ENCODE results near the gene GRIN3B.
A peak's percentile ranks its signal among the peaks of the same experiment; 100 is the strongest.
"Not testable (repeated sequence)": the region's sequence is repeated elsewhere in the genome, so short reads cannot be mapped to it uniquely, and the experiment has no call there.

The GRIN3B gene, protein sequence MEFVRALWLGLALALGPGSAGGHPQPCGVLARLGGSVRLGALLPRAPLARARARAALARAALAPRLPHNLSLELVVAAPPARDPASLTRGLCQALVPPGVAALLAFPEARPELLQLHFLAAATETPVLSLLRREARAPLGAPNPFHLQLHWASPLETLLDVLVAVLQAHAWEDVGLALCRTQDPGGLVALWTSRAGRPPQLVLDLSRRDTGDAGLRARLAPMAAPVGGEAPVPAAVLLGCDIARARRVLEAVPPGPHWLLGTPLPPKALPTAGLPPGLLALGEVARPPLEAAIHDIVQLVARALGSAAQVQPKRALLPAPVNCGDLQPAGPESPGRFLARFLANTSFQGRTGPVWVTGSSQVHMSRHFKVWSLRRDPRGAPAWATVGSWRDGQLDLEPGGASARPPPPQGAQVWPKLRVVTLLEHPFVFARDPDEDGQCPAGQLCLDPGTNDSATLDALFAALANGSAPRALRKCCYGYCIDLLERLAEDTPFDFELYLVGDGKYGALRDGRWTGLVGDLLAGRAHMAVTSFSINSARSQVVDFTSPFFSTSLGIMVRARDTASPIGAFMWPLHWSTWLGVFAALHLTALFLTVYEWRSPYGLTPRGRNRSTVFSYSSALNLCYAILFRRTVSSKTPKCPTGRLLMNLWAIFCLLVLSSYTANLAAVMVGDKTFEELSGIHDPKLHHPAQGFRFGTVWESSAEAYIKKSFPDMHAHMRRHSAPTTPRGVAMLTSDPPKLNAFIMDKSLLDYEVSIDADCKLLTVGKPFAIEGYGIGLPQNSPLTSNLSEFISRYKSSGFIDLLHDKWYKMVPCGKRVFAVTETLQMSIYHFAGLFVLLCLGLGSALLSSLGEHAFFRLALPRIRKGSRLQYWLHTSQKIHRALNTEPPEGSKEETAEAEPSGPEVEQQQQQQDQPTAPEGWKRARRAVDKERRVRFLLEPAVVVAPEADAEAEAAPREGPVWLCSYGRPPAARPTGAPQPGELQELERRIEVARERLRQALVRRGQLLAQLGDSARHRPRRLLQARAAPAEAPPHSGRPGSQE

GRCh38 chr19:1000095-1000494, at the start of gene GRIN3B:
Gene GRIN3B (plus strand): TSS chr19:1000419. CDS start chr19:1000438, 19 bp downstream.
- no peak for DNase-seq (ENCODE audit: low spot score in 2 of 2)
- Mint-ChIP-seq H3K27ac (ENCODE audit: low read depth) (peak within 1 kb of the TSS; percentile 88), H3K4me1 (peaks cover 18% of the 10 kb centered on the region), H3K36me3 (ENCODE audit: insufficient read depth) (peaks cover 16% of the 10 kb centered on the region), H3K27me3 (peaks cover 34% of the 10 kb centered on the region), H3K4me3 (peak within 1 kb of the TSS; percentile 60), H3K9me3 (no peaks in the 10 kb centered on the region)
- ATAC-seq (replicated peaks; ENCODE audit: extremely low read depth, poor library complexity, severe bottlenecking): no peak

- DNase-seq (ENCODE audit: low spot score in 2 of 2) (no peak), ATAC-seq (replicated peaks; ENCODE audit: extremely low read depth, poor library complexity, severe bottlenecking) (no peak)
- no peaks in the 10 kb centered on the region for H3K27me3 Mint-ChIP-seq
- H3K4me3 Mint-ChIP-seq: peak overlapping the region; percentile 79
- H3K27ac Mint-ChIP-seq (ENCODE audit: low read depth): peak overlapping the region; percentile 69
- H3K36me3 Mint-ChIP-seq (ENCODE audit: insufficient read depth): peaks cover 2% of the 10 kb centered on the region
- no peaks in the 10 kb centered on the region for H3K9me3 Mint-ChIP-seq
- peaks cover 4% of the 10 kb centered on the region for H3K4me1 Mint-ChIP-seq
Measured at GRCh38 chr19:952049-952679, 48.1 kb upstream of the GRIN3B start.

DNA sequence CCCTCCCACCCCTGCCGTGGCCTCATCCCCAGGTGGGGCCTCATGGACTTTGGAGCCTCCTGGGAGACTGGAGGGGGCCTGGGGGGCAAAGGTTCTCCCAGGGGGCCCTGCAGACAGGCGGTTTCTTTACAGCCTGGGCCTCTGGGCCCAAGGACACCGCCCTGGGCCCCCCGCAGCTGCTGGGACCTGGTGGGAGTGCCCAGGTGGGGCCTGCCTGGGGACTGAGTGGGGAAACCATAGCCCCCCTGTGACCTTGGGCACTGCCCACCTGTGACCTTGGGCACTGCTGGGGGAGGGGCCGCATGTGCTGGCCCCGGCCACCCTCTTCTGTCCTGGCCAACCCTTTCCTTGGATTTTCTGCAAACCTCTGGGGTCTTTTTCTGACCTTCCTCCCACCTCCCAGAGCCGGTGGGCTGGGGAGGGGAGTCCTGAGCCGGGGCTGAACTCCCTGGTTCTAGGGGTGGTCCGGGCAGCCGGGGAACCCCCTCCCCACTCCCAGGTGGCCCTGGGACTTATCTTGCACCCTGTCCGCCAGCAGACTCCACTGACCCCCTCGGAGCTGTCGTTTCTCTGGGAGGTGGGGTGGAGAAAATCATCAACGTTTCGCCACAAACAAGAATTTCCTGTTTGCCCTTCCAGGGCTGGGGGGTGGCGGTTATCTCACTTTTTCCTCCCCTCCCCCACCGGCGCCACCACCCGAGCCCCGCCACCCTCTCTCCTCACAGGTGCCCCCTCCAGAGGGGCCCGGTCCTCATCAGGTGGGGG, 47.4 kb upstream of the GRIN3B start:
- H3K4me3 Mint-ChIP-seq: peak overlapping the region; percentile 79
- no peak for DNase-seq (ENCODE audit: low spot score in 2 of 2)
- no peaks in the 10 kb centered on the region for H3K9me3 Mint-ChIP-seq

GRCh38 chr19:953445-954271, 46.6 kb upstream of the GRIN3B start:
- Mint-ChIP-seq H3K4me3 (peak overlapping the region; percentile 79), H3K27me3 (no peaks in the 10 kb centered on the region), H3K36me3 (ENCODE audit: insufficient read depth) (peaks cover 2% of the 10 kb centered on the region), H3K4me1 (peaks cover 4% of the 10 kb centered on the region), H3K9me3 (no peaks in the 10 kb centered on the region), H3K27ac (ENCODE audit: low read depth) (peak overlapping the region; percentile 57)
- no peak for ATAC-seq (replicated peaks; ENCODE audit: extremely low read depth, poor library complexity, severe bottlenecking)
- DNase-seq (ENCODE audit: low spot score in 2 of 2): no peak

More for the DNA sequence above, 47.4 kb upstream of the GRIN3B start:
- H3K4me1 Mint-ChIP-seq: peaks cover 4% of the 10 kb centered on the region
- H3K36me3 Mint-ChIP-seq (ENCODE audit: insufficient read depth): peaks cover 2% of the 10 kb centered on the region
- ATAC-seq (replicated peaks; ENCODE audit: extremely low read depth, poor library complexity, severe bottlenecking): peak; percentile 19
- no peaks in the 10 kb centered on the region for H3K27me3 Mint-ChIP-seq
- H3K27ac Mint-ChIP-seq (ENCODE audit: low read depth): peak overlapping the region; percentile 57

DNA sequence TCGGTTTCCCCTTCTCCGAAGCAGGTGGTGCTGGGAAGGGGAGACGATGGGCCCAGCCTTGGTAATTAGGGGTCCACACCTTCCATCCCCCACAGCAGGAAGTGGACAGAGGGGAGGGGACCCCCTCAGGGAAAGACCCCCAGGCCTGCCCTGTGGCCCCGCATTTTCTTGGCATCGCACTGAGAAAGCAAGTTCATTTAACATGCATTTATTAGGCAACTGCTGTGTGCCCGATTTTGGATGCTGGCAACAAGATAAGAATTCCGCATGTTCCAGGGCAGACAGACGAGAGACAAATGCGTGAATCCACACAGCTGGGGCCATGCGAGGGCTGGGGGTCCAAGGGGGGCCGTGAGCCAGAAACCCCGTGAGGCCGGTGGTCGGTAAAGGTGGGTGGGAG, 45.9 kb upstream of the GRIN3B start:
- Mint-ChIP-seq H3K9me3 (no peaks in the 10 kb centered on the region), H3K4me1 (peaks cover 4% of the 10 kb centered on the region), H3K36me3 (ENCODE audit: insufficient read depth) (peaks cover 2% of the 10 kb centered on the region), H3K27me3 (no peaks in the 10 kb centered on the region), H3K27ac (ENCODE audit: low read depth) (no peak overlapping the region), H3K4me3 (no peak overlapping the region)
- ATAC-seq (replicated peaks; ENCODE audit: extremely low read depth, poor library complexity, severe bottlenecking) (no peak), DNase-seq (ENCODE audit: low spot score in 2 of 2) (no peak)

- Mint-ChIP-seq H3K27ac (ENCODE audit: low read depth) (no peak overlapping the region), H3K27me3 (no peaks in the 10 kb centered on the region)
Measured at GRCh38 chr19:954672-955494, 45.3 kb upstream of the GRIN3B start.

GRCh38 chr19:955803-956765, 44.1 kb upstream of the GRIN3B start:
- H3K4me1 Mint-ChIP-seq: peaks cover 4% of the 10 kb centered on the region
- H3K9me3 Mint-ChIP-seq: no peaks in the 10 kb centered on the region
- ATAC-seq (replicated peaks; ENCODE audit: extremely low read depth, poor library complexity, severe bottlenecking) (no peak), DNase-seq (ENCODE audit: low spot score in 2 of 2) (no peak)
- no peak overlapping the region for H3K27ac Mint-ChIP-seq (ENCODE audit: low read depth)
- no peak overlapping the region for H3K4me3 Mint-ChIP-seq
- H3K36me3 Mint-ChIP-seq (ENCODE audit: insufficient read depth): peaks cover 2% of the 10 kb centered on the region
- H3K27me3 Mint-ChIP-seq: no peaks in the 10 kb centered on the region

More at GRCh38 chr19:954672-955494, 45.3 kb upstream of the GRIN3B start:
- peaks cover 2% of the 10 kb centered on the region for H3K36me3 Mint-ChIP-seq (ENCODE audit: insufficient read depth)
- no peak overlapping the region for H3K4me3 Mint-ChIP-seq
- DNase-seq (ENCODE audit: low spot score in 2 of 2) (no peak), ATAC-seq (replicated peaks; ENCODE audit: extremely low read depth, poor library complexity, severe bottlenecking) (no peak)
- H3K9me3 Mint-ChIP-seq: no peaks in the 10 kb centered on the region
- peaks cover 4% of the 10 kb centered on the region for H3K4me1 Mint-ChIP-seq

GRCh38 chr19:956766-957440, 43.3 kb upstream of the GRIN3B start:
- Mint-ChIP-seq H3K27me3 (no peaks in the 10 kb centered on the region), H3K36me3 (ENCODE audit: insufficient read depth) (peaks cover 2% of the 10 kb centered on the region), H3K4me3 (no peak overlapping the region), H3K9me3 (no peaks in the 10 kb centered on the region), H3K4me1 (peaks cover 4% of the 10 kb centered on the region), H3K27ac (ENCODE audit: low read depth) (no peak overlapping the region)
- DNase-seq (ENCODE audit: low spot score in 2 of 2) (no peak), ATAC-seq (replicated peaks; ENCODE audit: extremely low read depth, poor library complexity, severe bottlenecking) (no peak)

GRCh38 chr19:957578-957977, 42.6 kb upstream of the GRIN3B start:
- ATAC-seq (replicated peaks; ENCODE audit: extremely low read depth, poor library complexity, severe bottlenecking); H3K4me1 Mint-ChIP-seq; H3K27me3 Mint-ChIP-seq; H3K4me3 Mint-ChIP-seq; H3K27ac Mint-ChIP-seq (ENCODE audit: low read depth); DNase-seq (ENCODE audit: low spot score in 2 of 2); H3K9me3 Mint-ChIP-seq; H3K36me3 Mint-ChIP-seq (ENCODE audit: insufficient read depth): not testable (repeated sequence)

All from central memory CD8-positive, alpha-beta T cell (primary cell).